ENCODE results near the gene NGLY1.

Gene NGLY1

DNA sequence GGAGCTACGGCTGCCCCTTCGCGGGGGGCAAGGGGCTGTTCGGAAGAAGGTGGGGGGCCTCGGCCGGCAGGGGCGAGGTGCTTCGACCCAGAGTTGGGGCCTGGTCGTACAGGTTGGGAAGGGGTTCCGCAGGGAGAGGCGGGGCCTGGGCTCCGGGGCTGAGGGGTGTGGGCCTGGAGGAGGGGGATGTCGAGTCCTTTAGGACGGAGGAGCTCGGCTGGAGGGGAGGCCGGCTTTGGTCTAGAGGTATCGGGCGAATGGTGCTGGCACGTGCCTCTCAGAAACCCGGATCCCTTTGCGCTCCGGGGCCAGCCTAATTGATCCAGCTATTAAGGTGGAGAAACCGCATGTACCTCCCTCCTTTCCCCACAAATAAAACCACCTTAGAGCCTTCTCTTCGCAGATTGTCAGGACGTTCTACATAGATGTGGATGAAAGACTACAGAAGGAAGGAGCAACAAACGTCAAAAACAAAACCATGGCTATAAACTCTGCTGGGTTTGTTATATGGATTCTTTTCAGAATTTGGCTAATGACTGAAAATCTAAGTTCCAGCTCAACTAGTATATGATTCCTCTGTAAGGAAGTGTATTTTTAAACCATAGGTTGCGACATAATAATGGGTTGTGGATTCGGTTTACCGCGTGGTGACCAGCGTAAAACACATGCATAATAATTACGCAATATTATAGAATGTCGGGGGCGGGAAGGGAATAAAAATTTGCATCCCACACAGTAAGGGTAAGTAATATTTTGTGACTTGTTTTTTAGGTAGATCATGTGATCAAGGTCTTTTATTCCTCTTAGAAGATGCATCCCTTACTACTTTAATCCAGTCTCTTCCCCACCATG lies 644 bp upstream of the NGLY1 start:
- no peak for DNase-seq (ENCODE audit: low read depth, low spot score)

DNA sequence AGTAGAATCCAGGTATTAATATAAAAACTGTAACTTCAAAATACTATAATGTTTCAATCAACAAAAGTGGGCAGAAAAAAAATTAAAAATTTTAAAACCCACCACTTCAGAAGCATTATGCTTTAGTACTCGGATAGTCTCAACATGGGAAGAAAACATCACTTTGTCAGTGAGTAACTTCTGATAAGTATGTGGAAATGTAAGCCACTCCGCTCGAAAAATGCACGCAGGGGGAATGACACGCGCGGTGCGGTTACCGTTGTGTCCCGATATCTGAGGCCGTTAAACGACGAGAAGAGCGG lies 656 bp downstream of the NGLY1 start:
- no peak for DNase-seq (ENCODE audit: low read depth, low spot score)

DNA sequence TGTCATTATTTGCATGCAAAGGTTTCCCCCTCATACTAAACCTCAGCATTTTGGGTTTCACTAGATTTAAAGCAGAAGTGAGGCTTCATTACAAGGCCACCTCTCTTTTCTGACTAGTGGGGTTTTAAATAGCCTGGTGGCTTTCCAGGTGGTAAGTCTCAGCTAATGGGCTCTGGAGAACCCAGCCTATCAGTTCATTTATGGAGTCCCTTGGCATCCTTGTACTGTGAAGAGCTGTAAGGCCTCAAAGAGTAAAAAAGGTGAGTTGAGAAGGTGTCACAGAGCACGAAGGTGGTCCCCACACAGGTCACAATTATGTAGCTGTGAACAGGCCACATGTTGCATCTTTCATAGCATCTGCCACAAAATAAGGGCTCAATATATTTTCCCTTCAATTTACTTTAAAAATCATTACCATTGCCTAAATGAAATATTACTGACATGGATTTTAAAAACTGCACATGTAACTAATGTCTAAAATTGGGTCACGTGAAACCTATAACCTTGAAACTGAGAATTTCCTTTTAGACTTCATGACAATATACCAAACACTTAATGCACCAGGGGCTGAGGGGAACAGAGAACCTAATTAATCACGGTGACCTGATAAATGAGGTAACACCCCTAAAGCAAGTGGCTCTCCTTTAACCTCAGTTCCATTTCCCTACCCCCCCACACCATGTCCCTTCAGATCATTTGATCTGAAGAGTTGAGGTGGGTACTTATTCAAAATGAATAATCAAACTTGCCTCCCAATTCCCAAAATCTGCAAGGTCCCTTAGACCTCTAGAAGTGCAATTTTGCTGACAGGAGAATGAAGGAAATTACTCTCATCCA lies 1.3 kb downstream of the NGLY1 start:
- DNase-seq (ENCODE audit: low read depth, low spot score): no peak

DNA sequence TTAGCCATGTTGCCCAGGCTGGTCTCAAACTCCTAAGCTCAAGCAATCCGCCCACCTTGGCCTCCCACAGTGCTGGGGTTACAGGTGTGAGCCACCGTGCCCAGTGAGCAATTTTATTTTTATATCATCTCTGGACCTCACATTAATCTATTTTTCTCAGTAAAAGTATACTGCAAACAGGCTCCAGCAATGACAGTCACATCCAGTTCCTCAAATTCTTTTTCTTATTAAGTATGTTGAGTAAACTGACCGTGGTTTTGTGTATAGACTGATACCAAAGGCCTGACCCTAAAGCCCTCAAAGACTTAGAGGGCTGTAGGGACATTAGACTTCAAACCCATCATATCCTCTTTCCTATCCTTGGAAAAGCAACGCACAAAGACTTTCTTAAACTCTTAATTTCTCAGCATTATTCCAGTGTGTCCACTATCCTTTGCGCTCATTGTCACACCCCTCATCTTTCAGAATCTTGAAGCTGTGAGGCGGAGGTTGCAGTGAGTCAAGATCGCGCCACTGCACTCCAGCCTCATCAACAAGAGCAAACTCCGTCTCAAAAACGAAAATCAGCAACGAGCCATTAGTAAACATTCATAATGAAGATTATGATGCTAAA lies 2.0 kb downstream of the NGLY1 start:
- DNase-seq (ENCODE audit: low read depth, low spot score): no peak

DNA sequence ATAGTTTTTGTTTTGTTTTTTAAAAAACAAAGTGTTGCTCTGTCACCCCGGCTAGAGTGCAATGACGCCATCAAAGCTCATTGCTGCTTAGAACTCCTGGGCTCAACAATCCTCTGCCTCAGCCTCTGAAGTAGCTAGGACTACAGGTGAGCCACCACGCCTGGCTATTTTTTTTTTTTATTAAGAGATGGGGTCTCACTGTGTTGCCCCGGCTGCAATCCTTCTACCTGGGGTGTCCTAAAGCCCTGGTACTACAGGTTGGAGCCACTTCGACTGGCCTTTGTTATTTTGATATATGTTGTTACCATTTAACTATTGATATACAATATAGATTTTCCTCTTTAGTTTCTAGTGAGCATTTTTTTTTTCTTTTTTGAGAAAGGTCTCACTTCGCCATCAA lies 2.6 kb downstream of the NGLY1 start:
- DNase-seq (ENCODE audit: low read depth, low spot score): no peak

DNA sequence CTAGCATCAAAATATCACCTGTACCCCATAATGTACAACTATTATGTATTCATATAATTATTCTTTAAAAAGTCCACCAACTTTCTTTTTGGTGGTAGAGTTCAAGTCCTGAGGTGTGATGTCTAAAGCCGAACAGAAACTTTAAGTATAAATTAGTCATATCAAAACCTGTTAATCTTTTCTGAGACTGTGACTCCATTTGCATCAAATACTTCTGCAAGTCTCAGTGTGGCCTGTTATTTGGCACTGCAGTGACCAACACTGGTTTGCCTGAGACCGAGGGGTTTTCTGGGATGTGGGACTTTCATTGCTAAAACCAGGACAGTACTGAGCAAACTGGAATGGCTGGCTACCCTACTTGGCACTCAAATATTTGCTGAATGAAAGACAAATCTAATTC lies 7.3 kb downstream of the NGLY1 start:
- no peak for DNase-seq (ENCODE audit: low read depth, low spot score)

DNA sequence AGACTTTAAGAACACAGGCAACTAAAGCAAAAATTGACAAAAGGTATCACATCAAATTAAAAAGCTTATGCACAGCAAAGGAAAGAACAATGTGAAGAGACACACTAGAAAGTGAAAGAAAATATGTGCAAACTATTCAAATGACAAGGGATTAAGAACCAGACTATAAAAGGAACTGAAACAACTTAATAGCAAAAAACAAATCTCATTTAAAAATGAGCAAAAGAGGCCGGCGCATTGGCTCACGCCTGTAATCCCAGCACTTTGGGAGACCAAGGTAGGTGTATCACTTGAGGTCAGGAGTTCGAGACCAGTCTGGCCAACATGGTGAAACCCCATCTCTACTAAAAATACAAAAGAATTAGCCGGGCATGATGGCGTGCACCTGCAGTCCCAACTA lies 14.4 kb downstream of the NGLY1 start:
- DNase-seq (ENCODE audit: low read depth, low spot score): no peak

DNA sequence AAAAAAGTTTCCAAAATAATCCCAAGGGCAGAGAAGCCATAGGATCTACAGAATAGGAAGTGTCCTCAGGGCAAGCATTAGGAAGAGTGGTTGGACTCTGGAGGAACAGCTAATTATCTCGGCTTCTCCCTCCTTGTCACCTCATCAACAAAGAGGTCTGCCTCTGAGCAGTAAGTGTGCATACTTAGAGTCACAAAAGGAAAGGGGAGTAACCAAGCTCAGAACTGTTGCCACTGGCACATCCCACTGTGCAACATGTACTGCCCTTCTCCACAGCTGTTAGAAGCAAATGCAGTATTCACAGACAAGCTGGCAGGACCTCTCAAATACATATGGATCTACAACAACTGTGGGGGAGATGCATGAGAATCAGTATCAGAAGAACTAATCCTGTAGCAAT lies 31.5 kb downstream of the NGLY1 start:
- DNase-seq (ENCODE audit: low read depth, low spot score): no peak

DNA sequence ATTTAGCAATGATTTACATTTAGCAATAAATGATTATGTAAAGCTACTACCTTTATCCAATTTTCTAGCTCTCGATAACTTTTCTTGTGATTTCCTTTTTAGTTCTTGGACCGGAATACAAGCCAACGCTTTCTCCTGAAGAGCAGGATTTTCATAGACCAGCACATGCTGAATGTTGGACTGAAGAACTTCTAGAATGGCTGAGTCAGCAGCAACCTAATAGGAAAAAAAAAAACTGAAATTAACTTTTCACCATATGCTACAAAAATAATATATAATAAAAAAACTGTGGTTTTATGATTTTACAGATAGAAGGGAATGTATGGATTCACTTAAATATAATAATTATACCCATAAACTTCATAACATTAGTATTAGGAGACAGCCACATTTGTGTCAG lies 32.2 kb downstream of the NGLY1 start:
- no peak for DNase-seq (ENCODE audit: low read depth, low spot score)

DNA sequence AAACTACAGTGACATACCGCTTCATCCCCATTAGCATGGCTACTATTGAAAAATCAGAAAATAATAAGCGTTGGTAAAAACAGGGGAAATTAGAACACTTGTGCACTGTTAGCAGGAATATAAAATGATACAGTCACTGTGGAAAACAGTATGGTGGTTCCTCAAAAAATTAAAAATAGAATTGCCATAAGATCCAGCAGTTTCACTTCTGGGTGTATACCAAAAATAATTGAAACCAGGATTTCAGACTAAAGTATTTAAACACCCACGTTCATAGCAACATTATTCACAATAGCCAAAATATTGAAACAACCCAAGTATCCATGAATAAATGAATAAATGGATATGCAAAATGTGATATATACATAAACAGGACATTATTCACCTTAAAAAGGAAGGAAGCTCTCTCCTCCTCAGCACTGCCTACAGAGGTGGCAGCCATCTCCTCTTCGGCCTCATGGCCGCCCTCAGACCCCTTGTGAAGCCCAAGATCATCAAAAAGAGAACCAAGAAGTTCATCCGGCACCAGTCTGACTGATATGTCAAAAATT lies 34.1 kb downstream of the NGLY1 start:
- no peak for DNase-seq (ENCODE audit: low read depth, low spot score)

DNA sequence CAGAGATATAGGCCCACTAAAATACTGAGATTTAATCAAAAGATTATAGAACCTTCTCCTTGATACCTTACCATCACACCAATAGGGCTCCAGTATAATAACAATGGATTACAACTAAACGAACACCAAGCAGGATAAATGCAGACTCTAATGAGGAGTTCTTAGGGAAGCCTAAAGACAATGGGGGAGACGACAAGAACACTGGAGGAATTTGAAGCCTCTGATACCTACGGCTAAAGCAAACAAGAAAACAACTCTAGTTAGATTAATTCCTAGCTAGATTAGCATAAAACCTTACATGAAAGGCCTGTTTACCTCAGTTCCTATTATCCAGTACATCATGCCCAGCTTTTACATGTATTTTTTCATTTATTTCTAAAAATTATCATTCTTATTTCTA lies 35.1 kb downstream of the NGLY1 start:
- DNase-seq (ENCODE audit: low read depth, low spot score): no peak

DNA sequence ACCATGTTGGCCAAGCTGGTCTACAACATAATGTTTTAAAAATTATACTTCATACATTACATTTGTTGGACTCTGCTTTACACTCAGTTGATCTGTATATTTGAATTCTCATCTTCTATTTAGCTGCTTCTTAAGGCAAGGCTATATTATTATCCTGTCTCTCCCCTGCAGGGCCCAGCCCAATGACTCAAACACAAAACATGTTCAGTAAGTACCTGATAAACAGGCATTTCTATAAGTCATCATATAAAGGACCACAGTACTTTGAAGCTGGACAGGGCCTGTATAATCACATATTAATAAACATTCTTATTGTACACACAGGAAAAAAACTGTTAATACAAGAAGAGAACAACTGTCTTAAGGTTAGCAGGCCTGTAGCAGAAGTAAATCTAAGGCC lies 36.2 kb downstream of the NGLY1 start:
- DNase-seq (ENCODE audit: low read depth, low spot score): no peak

DNA sequence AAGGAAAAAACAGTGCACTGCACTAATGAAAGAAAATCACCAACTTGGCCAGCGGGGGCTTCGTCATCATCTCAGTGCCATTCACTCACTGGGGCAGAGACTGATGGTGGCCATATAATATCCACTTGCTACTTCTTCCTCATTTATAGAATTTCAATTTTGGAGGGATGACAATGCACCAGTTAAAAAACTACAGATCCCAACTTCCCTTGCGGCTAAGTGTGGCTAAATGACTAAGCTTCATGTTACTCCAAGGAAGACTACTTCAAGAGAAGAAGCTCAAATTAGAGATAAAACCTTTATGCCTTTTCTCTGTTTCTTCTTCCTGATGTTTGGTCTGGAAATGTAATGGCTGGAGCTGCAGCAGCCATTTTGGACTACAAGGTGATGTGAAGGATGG lies 38.8 kb downstream of the NGLY1 start:
- no peak for DNase-seq (ENCODE audit: low read depth, low spot score)

DNA sequence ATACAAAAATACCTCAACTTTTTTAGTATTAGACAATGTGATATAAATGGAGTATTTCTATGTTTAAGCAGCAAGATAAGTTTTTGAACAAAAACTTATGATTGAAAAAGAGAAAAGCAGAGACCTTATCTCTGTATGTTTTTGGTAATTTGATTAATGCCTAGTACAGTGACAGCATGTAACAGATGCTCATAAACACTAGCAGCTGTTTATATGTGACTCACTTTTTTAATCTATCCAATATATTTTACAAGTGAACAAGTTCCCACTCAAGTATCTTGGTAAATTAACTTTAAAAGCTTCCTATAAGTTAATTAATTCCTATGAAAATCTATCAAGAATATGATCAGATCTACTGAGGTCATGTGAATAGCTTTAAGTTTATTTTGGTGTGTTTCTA lies 55.1 kb downstream of the NGLY1 start:
- no peak for DNase-seq (ENCODE audit: low read depth, low spot score)

DNA sequence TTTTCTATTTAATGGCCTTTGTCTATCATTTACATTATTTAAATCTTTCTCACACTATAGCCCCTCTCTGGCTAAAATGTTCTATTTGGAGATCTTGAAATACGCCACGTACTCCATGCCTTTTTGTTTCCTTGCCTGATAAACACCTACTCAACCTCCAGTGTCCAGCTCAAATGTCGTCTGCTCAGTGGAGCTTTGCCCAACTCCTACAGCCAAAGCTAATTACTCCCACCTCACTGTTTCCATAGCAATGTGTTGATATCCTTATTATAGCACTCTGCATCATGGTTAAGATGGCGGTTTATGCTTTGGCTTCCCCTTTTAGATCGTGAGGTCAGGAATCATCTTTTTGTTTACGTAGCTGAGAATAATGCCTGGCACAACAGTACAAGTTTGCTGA lies 55.9 kb downstream of the NGLY1 start:
- no peak for DNase-seq (ENCODE audit: low read depth, low spot score)

DNA sequence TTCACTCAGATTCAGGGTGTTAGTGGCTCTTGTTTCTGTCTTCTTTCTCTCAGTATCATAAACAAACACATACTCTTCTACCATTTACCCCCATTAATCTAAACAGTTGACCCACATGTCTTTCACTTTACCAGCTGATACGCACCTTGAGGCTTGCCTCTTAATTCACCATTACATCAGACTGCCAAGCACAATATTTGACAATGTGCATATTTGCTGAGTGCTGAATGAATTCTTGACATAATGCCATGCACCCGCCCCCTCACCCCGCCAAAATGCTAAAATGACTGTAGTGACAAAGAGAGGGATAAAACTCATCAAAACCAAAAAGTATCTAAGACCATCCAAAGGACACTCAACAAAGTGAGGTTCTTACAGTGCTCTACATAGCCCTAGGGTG lies 57.4 kb downstream of the NGLY1 start:
- no peak for DNase-seq (ENCODE audit: low read depth, low spot score)

DNA sequence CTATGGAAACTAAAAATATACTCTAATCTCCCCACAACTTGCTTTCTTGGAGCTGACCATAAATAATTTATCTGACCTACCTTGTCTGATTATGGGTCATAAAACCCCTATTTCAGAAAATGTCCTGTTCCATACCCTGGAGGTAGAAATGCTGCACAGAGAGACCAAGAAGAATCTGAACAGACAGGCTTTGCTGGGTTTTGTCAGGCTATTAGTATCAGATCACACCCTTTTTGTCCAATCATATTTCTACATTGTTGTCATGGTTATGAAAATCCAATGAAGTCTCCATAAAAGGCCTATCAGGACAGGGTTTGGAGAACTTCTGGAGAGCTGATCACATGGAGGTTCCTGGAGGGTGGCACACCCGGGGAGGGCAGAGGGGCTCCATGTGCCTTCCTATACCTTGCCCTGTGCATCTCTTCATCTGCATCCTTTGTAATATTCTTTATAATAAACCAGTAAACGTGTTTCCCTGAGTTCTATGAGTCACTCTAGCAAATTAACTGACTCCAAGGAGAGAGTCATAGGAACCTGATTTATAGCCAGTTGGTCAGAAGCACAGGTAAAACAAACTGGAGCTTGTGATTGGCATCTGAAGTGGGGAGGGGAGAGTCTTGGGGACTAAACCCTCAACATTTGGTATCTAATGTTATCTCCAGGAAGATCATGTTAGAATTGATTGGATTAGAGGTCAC lies 58.1 kb downstream of the NGLY1 start:
- DNase-seq (ENCODE audit: low read depth, low spot score): no peak

DNA sequence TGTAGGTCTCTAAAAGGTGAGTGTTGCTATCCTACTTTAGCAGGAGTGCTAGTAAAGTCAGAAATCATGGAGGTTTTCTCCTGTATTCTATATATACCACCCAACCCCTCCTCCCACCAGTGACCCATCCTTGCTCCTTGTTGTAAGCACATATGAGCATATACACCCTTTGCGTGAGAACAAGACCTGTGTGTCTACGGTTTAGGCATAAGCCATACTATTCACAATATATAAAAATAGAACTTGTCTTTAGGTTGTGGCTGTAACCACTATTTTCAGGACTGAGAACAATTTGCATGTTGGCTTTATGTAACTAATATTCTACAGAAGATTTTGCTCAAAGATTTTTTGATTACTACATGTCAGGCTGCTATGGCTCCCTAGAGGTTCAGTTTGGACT lies 59.4 kb downstream of the NGLY1 start:
- no peak for DNase-seq (ENCODE audit: low read depth, low spot score)

DNA sequence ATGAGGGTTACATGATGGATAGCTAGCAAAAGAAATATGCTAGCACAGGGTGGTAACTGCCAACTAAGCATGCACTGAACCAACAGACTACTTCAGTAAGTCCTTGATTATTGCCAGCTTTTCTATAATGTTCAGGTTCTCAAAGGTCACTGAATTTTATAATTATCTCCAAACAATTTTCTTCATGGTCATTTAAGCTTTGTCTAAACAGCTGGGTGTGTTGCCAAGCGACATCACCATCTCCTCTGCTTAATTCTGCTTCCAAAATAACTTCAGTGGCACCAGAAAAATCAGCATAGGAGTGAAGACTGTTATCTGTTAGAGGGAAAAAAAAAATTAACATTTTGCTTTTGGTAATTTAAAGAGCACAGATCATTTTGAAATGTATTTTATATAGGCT lies 63.9 kb downstream of the NGLY1 start:
- DNase-seq (ENCODE audit: low read depth, low spot score): no peak

DNA sequence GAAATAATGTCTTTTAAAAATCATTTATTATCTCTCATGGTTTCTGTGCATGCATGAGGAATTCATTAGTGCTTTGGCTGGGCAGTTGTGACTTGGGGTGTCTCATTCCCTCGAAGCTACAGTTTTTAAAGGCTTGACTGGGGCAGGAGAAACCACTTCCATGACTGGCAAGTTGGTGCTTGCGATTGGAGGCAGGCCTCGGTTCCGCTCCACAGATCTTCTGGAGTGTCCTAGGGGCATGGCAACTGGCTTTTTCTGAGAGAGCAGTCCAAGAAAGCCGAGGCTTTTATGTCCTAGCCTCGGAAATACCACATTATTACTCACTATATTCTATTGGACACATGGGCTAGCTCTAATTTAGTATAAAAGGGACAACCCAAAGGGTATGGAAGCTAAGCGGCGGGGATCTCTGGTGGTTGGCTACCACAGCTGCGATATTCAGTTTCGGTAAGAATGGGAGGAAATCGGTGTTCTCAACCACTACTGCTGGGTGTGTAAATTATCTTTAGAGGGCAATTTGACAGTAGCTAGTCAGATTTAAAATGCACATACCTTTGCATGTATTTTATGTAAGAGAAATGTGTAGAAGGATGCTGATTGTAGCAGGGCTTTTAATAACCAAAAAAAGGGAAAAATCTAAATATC lies 69.8 kb downstream of the NGLY1 start:
- DNase-seq (ENCODE audit: low read depth, low spot score): no peak

DNA sequence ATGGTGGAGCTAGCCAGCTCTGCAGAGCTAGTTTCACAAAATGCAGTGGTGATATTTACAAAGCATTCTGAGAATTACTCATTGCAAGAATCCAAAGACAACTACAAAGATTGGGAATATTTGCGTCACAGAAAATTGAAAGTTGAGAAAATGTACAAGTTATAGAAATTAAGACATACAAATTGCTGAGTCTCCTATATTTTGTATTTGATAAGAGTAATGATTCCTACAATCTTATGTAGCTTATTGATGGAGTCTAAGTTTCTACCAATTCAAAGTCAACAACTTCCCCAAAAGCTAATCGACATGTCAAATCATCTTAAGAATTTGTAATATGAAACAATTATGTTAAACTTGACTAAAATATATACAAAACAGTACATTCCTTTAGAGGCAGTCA lies 72.2 kb downstream of the NGLY1 start:
- DNase-seq (ENCODE audit: low read depth, low spot score): no peak

Measured in brain pericyte (primary cell).